Astrocyte (in vitro differentiated cells and primary cell): ENCODE results near the gene SPTBN2.

Experiments
- CTCF ChIP-seq: IDR thresholded peaks from 2 replicates; pipeline ENCODE4 v1.5.1; 2011; ENCODE audit warnings: low read depth, mild to moderate bottlenecking, inconsistent platforms, low read length, moderate library complexity; ENCODE audit not compliant: insufficient read depth
- EZH2 ChIP-seq: IDR thresholded peaks from 2 replicates; pipeline ENCODE4 v1.6.1; 2012; ENCODE audit warnings: mild to moderate bottlenecking, low read length, inconsistent platforms; ENCODE audit not compliant: insufficient read depth

- TF ChIP-seq CTCF (no peak), EZH2 (no peak)
Observed at GRCh38 chr11:66691311-66691980, 37.6 kb downstream of the SPTBN2 start.
